ENCODE measurements around the gene BLTP2.

BLTP2 gene

GRCh38 chr17:28597606-28598383, 47.2 kb downstream of the BLTP2 start:
- no peak for DNase-seq

Data from activated T-cell treated with anti-CD3 and anti-CD28 coated beads for 4 hours (primary cell).